ENCODE data around the gene ICOS. TPM values are rescaled to one million over a fixed set of nuclear protein-coding genes. Genes with fewer than 3 reads are reported as not detected.

The ICOS gene
- total and polyA plus RNA-seq, 2 of the 8 experiments (the other 6 are each of a cell fraction or from before 2014, with no cell fraction given), result not detected

GRCh38 chr2:203908066-203908796, 28.3 kb upstream of the ICOS start:
- Histone ChIP-seq H4K5ac (ENCODE audit: insufficient read length, low read depth, low read length) (no peak overlapping the region), H3K79me2 (ENCODE audit: control insufficient read depth in 1 of 2, insufficient read depth in 2 of 2, low read length in 2 of 2) (no peaks in the 10 kb centered on the region), H3K23me2 (ENCODE audit: low read depth, low read length) (no peaks in the 10 kb centered on the region; the same call in 1 of the 2 replicates), H3K4ac (replicated peaks; ENCODE audit: insufficient read length, low read depth, low read length) (no peak overlapping the region), H4K91ac (replicated peaks; ENCODE audit: insufficient read length, low read length) (no peak overlapping the region), H3K9ac (replicated peaks in 1 of 4; ENCODE audit: extremely low read depth in 1 of 4, low read depth in 3 of 4, low read length in 3 of 4) (no peak overlapping the region), H3K14ac (ENCODE audit: insufficient read length) (no peak overlapping the region), H2AFZ (ENCODE audit: low read length) (no peak overlapping the region), H2BK120ac (replicated peaks; ENCODE audit: low read depth, low read length) (no peak overlapping the region), H3K4me1 (replicated peaks in 1 of 4; ENCODE audit: control insufficient read depth in 3 of 4, insufficient read depth in 4 of 4, low read length in 3 of 4) (no peaks in the 10 kb centered on the region), H3K56ac (replicated peaks; ENCODE audit: insufficient read length, low read depth, low read length) (no peak overlapping the region), H3K27ac (ENCODE audit: low read depth, low read length) (no peak overlapping the region), H2BK5ac (ENCODE audit: low read depth, low read length) (no peak overlapping the region), H2BK15ac (ENCODE audit: low read length) (no peak overlapping the region), H3K79me1 (ENCODE audit: low read depth, low read length) (no peaks in the 10 kb centered on the region), H2BK12ac (ENCODE audit: low read depth, low read length) (no peak overlapping the region), H3K4me3 (ENCODE audit: extremely low read depth in 1 of 4, insufficient read depth in 2 of 4, low read depth in 3 of 4, low read length in 4 of 4) (no peak overlapping the region), H3K23ac (ENCODE audit: insufficient read length) (no peak overlapping the region), H3K36me3 (ENCODE audit: control insufficient read depth in 2 of 4, insufficient read depth in 4 of 4, low read length in 3 of 4) (no peaks in the 10 kb centered on the region), H3K18ac (ENCODE audit: extremely low read depth, low read length) (no peak overlapping the region), H2AK5ac (ENCODE audit: low read depth, low read length) (no peak overlapping the region), H3K9me3 (ENCODE audit: insufficient read depth in 2 of 2, low read depth in 1 of 2, low read length in 1 of 2) (no peaks in the 10 kb centered on the region), H3K4me2 (ENCODE audit: insufficient read depth in 1 of 2, low read depth in 2 of 2, low read length in 2 of 2) (no peak overlapping the region), H2BK20ac (ENCODE audit: low read length) (no peak overlapping the region), H4K8ac (ENCODE audit: extremely low read depth, insufficient read depth, low read length) (no peak overlapping the region), H3K27me3 (replicated peaks in 1 of 4; ENCODE audit: control insufficient read depth in 3 of 4, extremely low read depth in 1 of 4, insufficient read depth in 3 of 4, low read length in 3 of 4) (no peaks in the 10 kb centered on the region), H4K20me1 (replicated peaks in 1 of 2; ENCODE audit: control insufficient read depth in 1 of 2, insufficient read depth in 2 of 2, low read length in 2 of 2) (no peaks in the 10 kb centered on the region)
- ChIA-PET CTCF (ENCODE audit: partially characterized antibody) (interaction anchor here (0.8 to 3.1 kb wide), 4 partner anchors 7 to 66 kb away, joined by 4 to 11 read pairs (median 6); no protein-coding TSS in a partner anchor), POLR2A (ENCODE audit: partially characterized antibody) (no interaction called here)
- WGBS, 2 experiments (ENCODE audit: extremely low coverage in 1 of 2, insufficient coverage in 1 of 2, insufficient read length in 1 of 2, insufficient replicate concordance in 2 of 2, low coverage in 1 of 2, low lambda C conversion rate in 2 of 2, missing lambda C conversion rate in 1 of 2), result 86% methylated on average over 6 of the region's 6 CpGs; no CpG with 5 or more reads in 1 of the 2 experiments
- FAIRE-seq, result no peak
- no peak for DNase-seq (ENCODE audit: low read depth in 1 of 2, low spot score in 2 of 2)
- TF ChIP-seq POLR2A (IDR thresholded peaks at IDR 0.05; ENCODE audit: control extremely low read depth in 1 of 2, low read depth in 2 of 2, low read length in 2 of 2) (no peak), CREB1 (IDR thresholded peaks at IDR 0.05) (no peak), MAFK (IDR thresholded peaks at IDR 0.05; ENCODE audit: low read depth, low read length) (no peak), RAD21 (IDR thresholded peaks at IDR 0.05 in 1 of 2, conservative IDR thresholded peaks at IDR 0.05 in 1 of 2; ENCODE audit: low read depth in 2 of 2, low read length in 2 of 2) (no peak), RBBP5 (IDR thresholded peaks at IDR 0.05; ENCODE audit: borderline replicate concordance, low read depth, low read length) (no peak), BACH1 (IDR thresholded peaks at IDR 0.05; ENCODE audit: low read length) (no peak), SAP30 (IDR thresholded peaks at IDR 0.05; ENCODE audit: insufficient read depth, insufficient replicate concordance, low read length) (no peak), ASH2L (IDR thresholded peaks at IDR 0.05; ENCODE audit: low read length) (no peak), SIN3A (conservative IDR thresholded peaks at IDR 0.05 in 1 of 2, IDR thresholded peaks at IDR 0.05 in 1 of 2; ENCODE audit: low read depth in 1 of 2, low read length in 2 of 2) (no peak), EGR1 (IDR thresholded peaks at IDR 0.05; ENCODE audit: borderline replicate concordance, low read depth, low read length) (no peak)

All from H1 (cell line).